ENCODE measurements around the gene NUTF2.

- TF ChIP-seq CTCF (IDR thresholded peaks at IDR 0.05) (no peak), POLR2A (IDR thresholded peaks at IDR 0.05) (no peak)
Observed at GRCh38 chr16:67909056-67909742, 62.5 kb downstream of the NUTF2 start.

Data from lower leg skin (tissue), 3 donors.